HUDEP-2 (cell line): ENCODE results near the gene GAS7.

Source experiments
- DNase-seq, 76 experiments: peaks; one replicate each; lab custom pipeline; 2025; ENCODE audit not compliant: unreplicated experiment in 76 of 76; lab: John Stamatoyannopoulos, UW

Gene GAS7

DNA sequence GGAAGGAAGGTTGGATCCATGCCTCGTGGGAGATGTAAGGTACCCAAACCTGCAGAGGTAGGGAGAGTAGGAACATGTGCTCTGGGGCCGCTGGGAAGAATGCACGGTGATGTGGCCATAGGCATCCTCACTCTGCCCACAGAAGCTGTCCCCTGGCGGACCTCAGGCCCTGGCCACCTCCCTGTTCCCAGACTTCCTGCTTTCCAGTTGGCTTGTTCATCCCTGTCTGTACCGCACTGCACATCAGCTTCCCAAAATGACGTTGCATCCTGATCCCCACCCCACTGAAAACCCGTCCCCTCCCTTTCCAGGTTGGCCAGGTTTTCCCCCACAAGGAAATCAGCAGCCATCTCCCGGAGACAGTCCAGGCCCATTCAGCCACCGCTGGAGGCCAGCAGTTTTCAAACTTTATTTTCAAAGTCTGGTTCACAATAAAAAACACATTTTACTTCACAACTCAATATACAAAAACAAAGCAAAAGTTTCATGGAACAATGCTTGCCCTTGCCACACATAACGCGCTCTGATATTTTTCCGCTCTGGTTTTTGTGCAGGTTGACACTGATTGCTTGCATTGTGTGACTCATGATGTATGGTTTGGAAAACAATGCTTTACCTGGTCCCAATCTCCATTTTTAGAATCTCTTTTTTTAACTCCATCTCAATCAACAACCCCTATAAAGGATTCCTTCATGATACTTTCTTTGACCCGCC is 143.0 kb downstream of the GAS7 start:
- no peak for DNase-seq

DNA sequence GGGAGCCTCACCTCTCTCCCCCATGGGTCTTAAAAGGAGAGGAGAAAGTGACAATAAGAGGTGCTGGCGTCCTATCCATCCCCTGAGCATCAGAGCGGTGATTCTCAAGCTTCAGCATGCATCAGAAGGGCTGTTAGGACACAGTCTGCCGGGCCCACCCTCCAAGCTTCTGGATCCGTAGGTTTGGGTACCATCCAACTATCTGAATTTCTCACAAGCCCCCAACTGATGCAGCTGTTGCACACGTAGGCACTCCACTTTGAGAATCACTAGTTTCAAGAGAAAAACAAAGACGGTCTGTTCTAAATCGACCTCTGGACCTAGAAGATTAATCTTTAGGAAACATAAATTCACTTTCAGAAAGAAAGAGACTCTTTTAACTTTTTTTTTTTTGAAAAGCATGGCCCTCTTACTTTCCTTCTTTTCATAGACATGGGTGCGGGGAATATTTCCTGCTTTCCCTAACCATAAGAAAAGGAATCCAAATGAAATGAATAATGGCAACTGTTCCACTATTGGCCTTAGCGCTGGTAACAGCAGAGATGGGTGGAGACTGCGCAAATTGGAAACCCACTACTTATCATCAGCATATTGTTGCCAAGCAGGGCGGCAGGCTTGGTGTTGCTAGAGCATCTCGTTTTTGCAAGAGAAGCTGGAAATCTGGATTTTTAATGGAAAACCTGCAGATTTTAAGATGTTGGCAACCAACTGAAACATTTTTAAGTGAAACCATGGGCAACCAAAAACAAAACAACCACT is 144.4 kb downstream of the GAS7 start:
- no peak for DNase-seq

DNA sequence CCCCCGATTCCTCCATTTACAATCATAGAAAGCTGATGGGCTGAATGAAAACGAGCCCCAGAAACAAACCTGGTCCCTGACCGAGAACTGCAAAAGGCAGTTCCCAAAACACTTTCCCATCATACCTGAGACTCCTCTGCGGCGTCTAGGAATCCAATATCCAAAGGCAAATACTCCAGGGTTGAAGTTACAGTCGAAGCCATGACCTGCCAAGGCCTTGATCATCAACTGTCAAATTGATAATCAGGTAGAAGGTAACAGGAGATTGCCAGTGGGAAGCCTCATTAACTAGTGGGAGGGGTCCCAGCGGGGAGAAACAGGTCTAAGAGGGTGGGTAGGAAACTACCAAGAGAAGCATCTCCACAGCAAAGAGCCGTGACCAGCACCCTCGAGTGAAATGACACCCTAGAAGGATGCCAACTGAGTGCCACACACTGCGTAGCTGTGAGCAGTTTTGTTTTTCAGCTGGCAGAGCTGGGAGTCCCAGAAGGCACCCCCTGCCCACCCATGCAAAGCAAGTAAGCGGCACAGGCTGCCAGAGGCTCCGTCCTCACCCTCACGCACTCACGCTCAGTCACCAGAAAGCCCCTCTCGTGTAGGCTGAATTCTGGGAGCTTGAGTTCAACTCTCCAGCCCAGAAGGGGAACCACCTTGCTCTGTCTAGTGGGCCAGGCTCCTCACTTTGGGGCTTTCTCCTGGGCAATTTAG is 146.1 kb downstream of the GAS7 start:
- no peak for DNase-seq

DNA sequence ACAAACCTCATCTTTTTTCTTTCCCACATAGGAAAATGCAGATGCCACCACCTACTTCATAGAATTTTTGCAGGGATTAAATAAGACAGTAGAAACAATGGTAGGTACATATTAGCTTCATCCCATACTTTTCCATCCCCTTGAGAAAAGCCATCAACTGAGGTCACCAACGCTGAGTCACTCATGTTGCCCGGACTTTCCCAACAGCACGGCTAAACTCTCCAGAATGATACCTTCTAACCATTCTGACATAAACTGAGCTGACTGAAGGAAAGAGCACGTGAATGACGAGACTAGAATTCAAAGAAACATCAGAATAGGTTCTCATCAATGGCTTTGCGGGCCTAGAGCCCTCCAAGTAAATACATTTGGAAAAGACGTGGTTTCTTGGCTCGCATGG is 147.3 kb downstream of the GAS7 start:
- DNase-seq = no peak

DNA sequence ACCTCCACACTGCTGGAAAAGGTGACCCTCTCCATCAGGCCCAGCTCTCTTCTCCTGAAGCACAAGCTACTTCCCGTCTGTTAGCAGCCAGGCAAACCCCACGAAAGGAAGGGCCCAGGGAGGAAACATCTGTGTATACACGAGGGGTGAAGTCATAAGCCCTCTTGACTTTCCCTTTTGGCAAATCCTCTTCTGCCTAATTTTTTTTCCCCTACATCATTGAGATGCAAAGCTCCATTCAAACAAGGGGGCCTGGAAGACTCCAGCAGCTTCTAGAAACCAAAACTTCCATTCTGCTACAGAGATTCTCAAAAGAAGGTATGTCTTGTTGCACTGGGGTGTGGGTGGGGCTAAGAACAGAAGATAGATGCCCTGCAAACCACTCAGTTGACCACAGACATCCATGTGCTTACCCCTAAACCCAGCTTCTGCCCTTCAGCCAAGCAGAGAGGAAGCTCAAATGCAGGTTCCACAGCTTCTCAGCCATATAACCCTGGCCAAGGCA is 147.8 kb downstream of the GAS7 start:
- no peak for DNase-seq

DNA sequence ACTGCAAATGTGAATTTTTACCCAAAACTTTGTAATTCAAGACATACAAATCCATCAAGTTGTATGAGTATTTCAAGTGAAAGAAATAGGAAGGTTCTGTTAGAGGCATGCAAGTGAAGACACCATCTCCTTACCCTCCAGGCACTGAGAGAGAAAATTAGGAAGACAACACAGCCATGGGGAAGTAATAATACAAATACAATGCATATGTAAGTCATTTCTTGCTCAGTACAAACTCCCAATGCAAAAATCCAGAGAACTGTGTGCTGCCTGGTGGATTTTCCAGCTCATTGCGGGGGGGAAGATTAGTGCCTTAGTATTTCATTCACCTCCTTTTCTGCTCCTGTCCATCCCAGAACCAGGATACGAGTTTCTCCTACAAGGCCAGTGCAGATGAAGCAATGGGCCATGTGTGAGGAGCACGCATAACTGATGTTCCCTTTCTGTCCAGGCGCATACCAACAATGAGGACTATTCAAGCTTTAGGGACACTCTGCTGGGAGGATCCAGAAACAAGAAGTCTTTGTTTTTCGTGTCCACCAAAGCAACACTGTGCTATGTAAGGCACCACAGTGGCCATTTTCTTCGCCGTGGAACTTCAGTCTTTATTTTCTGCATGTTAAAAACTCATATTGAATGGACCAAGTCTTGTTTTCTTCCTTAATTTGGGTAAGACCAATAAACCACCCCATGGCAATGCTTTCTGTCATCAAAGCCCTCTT is 149.6 kb downstream of the GAS7 start:
- DNase-seq = no peak

DNA sequence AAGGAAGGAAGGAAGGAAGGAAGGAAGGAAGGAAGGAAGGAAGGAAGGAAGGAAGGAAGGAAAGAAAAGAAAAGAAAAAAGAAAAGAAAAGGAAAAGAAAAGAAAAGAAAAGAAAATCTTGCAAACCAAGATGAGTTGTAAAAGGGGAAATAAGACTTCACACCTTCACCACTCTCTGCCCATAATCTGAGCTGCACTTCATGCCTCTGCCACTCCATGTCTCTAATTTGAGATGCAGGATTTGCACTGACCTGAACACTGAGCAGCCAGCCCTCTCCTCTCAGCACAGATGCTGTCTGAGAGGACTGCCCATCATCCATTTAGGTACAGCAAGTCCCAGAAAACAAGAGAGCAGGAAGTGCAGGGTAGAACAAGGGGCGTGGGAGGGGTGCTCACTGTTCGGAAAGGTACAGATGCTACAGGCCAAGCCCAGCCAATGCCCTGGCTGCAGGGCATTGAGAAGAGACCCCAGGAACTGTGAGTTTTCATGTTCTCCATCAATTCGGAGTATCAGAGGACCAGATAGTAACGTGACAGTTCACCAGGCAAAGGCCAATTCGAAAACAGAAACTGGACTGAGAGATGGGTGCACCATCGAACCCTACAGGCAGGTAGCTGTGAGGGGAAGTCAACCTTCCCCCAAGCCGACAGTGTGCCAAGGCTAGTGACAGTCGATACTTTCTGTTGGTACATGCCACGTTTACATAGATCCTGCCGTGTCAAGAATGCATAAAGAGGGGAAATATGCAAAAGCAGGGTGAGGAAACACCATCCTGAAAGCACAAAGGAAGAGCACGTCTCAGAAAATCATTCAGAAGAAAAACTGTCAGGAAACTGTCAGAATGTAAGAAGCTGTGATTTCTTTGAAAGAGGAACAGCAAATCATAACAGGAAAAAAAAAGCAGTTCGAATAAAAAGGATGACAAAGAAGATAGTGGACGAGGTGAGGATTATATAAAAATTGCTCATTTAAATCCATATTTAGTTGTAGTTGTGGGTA is 151.3 kb downstream of the GAS7 start:
- no peak for DNase-seq

DNA sequence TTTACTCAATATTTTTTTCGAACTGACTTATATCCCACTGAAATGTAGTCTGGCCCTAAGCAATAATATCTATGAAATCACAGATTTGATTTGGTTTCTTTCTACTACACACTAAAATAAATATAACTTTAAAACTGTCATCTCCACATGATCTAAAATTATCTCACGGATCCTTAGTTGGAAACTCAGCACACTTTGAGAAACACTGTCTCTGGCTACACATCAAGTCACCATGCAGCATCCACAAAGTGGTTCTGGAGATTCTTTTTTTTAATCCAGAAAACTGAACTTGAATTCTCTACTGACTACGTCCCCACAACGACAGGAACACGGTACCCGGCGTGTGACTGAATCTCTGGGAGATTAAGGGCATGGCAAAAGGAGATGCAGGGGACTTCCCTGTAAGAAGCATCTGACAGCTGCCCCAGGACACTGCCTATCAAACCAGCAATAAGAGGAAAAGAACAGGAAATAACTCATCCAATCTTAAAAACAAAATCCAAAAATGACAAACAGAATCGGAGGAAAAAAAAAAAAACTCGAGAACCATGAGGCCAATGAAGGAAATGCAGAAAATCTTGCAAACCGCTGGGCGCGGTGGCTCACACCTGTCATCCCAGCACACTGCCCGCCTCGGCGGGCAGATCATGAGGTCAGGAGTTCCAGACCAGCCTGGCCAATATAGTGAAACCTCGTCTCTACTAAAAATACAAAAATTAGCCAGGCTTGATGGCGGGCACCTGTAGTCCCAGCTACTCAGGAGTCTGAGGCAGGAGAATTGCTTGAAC is 152.3 kb downstream of the GAS7 start:
- no peak for DNase-seq

DNA sequence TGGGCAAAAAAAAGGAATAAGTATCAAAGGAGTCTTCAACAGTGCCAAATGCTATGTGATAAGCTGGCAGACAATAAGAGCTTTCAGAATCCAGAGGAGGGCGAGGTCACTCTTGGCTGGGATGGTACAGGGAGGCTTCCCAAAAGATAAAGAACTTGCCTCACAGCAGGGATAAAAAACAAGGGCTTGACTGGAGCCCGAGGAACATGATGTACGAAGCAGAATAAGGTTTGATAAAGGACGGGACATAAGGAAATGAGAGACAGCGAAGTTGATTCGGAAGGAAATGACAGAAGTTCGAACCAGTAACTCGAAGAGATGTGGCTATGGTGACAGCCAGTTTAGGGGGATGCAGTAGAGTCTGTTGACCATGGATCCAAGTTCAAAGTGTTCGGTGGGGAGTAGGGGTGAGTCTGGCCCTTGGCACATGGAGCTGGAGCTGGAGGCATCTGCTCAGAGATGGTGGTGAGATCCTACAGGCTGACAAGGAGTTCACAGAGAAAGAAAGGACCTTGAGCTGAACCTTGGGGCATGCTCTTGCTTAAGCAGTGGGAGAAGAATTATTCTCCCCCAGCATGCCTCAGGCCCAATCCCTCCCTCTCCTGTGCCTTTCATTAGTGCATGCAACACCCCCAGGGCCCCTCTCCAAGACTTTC is 155.7 kb downstream of the GAS7 start:
- DNase-seq = no peak

DNA sequence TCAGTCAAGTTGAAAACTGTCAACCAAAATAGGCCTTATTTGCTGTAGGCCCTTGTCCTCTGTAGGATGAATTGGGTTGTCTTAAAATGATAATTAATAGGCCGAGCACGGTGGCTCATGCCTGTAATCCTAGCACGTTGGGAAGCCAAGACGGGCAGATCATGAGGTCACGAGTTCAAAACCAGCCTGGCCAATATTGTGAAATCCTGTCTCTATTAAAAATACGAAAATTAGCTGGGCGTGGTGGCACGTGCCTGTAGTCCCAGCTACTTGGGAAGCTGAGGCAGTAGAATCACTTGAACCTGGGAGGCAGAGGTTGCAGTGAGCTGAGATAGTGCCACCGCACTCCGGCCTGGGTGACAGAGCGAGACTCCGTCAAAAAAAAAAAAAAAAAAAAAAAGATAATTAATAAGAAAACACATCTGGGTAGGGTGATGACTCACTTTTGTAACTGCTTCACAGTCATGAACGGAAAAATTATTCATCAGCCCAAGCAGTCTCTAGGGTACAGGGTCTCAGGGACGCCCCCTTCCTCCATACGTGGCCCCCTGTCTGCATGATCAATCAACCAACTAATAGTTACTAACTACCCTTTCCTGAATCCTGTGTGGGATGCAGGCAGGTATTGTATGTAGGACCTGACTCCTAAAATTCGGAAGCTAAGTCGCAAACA is 156.4 kb downstream of the GAS7 start:
- DNase-seq = no peak

DNA sequence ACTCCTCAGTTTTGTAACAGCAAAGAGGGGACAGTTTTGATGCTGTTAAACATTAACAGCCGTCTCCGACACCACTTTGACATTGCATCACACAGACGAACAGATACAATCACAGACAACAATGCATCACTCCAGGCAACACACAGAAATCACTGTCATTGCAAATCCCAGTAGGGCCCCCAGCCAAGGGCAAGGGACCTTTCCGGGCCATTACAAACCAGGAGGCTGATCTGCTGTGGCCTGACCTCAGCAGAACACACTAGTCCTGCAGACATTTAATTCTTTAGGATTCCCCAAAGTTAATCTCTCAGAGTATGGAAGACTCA is 157.2 kb downstream of the GAS7 start:
- DNase-seq = no peak

DNA sequence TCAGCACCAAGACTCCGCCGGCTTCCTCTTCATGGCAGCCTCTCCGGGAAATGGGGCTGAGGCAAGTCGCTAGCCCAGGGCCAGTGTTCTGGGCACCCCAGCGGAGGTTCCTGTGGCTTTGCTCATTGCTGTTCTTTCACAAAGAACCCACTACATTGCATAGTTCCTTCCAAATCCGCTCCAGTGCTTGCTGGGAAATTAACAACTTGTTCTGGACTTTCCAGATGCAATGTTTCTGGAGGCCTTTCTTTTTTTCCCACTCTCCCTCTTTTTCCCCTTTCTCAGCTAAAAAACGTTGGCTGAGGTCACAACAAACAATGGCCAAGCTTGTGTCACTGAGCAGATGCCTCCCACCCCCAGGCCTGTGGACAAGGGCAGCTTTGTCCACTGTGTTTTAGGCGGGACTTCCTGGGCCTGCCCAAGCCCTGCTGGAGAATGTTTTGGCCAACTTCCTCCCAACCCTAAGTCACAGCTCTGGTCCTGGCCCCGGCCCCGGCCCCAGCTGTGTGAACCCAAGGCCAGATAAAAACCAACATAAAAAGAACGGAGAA is 161.8 kb downstream of the GAS7 start:
- DNase-seq = no peak

DNA sequence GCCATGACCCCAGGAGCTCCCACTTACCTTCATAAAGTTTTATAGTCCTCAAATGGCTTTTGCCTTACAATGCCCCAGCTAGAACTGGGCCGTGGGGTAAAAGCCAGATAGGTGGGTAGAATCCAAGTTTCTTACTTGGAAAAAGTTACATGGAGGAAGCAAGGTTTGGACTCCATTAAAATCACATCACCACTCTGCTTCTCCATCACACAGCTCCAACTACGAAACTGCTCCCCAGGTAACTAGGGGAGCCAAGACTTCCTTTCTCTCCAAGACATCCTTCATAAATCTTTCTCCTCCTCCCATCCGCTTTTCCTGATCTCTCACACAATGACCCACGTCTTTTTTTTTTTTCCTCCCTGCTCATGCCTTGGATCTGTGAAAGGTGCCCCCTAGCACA is 162.5 kb downstream of the GAS7 start:
- DNase-seq = no peak

DNA sequence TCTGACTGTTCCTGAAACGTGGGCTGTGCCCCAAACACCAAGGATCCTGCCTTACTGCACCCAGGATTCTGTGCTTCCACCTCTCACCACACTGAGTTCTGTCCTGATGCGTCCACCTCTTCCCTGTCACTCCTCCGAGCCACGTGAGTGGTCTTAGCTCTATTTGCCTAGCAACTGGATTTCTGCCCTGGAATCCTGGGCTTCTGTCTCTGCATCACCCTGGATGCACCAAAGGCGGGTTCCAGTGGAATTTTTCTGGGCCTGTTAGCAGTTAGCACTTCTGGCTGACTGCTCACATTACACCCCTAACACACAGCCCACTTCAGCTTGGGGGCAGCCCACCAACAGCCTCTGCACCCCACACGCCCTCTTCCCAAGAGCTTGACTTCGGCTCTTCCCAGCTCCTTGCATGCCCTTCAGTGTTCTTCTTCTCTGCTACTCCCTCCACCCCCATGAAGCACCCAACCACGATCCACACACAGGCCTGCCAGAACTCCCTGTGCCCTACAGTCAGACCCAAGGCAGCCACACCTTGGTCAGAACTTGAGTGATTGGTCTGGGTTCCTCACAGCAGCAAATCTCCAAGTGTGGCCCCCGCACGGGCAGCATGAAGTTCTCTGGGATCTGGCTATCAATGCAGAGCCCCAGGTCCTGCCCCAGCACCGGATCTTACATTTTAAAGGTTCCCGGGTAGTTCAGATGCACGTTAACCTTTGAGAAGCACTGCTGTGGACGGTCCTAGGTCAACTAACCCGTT is 163.5 kb downstream of the GAS7 start:
- DNase-seq = no peak

DNA sequence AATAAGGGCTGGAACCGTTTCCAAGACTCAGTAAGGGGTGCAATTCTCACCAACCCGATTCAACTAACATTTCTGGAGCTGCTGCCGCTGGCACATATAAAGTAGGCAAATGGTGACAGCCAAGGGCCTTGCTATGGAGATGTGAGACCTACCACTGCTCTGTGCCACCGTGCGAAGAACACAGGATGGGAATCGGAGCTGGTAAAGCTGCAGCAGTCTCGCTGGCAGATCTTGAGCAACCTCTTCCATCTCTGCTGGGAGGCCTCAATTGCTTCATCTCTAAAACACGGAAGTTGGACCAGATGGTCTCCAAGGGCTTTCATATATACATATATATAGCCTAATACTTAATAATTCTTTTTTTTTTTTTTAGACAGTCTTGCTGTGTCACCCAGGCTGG is 164.4 kb downstream of the GAS7 start:
- no peak for DNase-seq

DNA sequence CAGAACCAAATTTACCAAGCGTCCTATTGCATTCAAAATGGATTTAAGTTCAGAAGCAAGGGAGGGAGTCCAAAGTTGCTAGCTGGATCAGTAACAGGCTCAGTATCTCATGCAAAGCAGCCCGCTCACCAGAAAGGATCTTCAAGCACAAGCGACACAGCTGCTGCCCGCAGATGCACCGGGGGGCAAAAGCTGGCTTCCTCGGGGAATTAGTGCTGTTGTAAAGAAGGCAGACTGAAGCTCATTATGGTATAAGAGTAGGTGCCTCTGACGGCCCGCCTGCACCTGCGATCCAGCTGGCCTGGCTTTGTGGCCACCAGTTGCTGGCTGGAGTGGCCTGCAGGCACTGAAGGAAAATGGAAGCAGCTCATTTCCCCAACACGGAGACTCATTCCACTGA is 165.0 kb downstream of the GAS7 start:
- no peak for DNase-seq
